ENCODE results near the gene PA2G4.
"Not testable (repeated sequence)": the region's sequence is repeated elsewhere in the genome, so short reads cannot be mapped to it uniquely, and the experiment has no call there.

Gene PA2G4

GRCh38 chr12:56154246-56154771 lies 50.0 kb downstream of the PA2G4 start:
- DNase-seq (ENCODE audit: low spot score), result no peak

GRCh38 chr12:56154818-56155217 lies 50.5 kb downstream of the PA2G4 start:
- DNase-seq (ENCODE audit: low spot score), result no peak

GRCh38 chr12:56155256-56155845 lies 51.0 kb downstream of the PA2G4 start:
- no peak for DNase-seq (ENCODE audit: low spot score)

- not testable (repeated sequence) for DNase-seq (ENCODE audit: low spot score)
Observed at GRCh38 chr12:56156464-56157200, 52.3 kb downstream of the PA2G4 start.

- peak; percentile 51 for DNase-seq (ENCODE audit: low spot score)
Observed at GRCh38 chr12:56157201-56158028, 53.1 kb downstream of the PA2G4 start.

GRCh38 chr12:56158029-56158925 lies 53.9 kb downstream of the PA2G4 start, which contains the start of gene MYL6:
Gene MYL6 (plus strand): TSS chr12:56158359. CDS start chr12:56158402, 43 bp downstream.
- peak; percentile 99 for DNase-seq (ENCODE audit: low spot score)

GRCh38 chr12:56158926-56159461 lies 54.6 kb downstream of the PA2G4 start:
- DNase-seq (ENCODE audit: low spot score), result peak; percentile 53

GRCh38 chr12:56159482-56160192 lies 55.3 kb downstream of the PA2G4 start:
- no peak for DNase-seq (ENCODE audit: low spot score)

- DNase-seq (ENCODE audit: low spot score), result no peak
Observed at GRCh38 chr12:56160193-56160763, 55.9 kb downstream of the PA2G4 start.

- no peak for DNase-seq (ENCODE audit: low spot score)
Observed at GRCh38 chr12:56160894-56161689, 56.7 kb downstream of the PA2G4 start.

GRCh38 chr12:56161690-56162351 lies 57.5 kb downstream of the PA2G4 start:
- DNase-seq (ENCODE audit: low spot score), result no peak

- DNase-seq (ENCODE audit: low spot score), result no peak
Observed at GRCh38 chr12:56162468-56163290, 58.3 kb downstream of the PA2G4 start.

All from pons (tissue), 1 donor.